Measurements from ENCODE around the gene CTBP2.

Gene CTBP2

DNA sequence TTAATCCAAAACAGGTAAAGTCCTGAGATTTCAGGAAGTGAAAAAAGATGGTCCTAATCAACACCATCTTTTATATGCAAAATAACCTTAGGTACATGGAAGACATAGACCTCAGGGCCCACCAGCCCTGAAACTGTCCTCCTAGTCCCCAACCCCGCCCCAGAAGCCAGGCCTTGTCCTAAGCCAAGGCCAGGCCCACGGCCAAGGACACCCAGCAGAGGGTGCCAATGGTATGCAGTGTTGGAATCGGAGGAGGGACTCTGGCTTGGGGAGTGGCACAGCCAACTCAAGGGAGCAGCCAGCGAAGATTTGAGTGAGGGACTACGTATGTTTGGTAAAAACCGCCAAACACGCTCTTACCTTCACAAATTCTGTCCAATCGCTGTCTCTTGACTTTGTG is 121.7 kb downstream of the CTBP2 start:
- TF ChIP-seq, protein P1, sequence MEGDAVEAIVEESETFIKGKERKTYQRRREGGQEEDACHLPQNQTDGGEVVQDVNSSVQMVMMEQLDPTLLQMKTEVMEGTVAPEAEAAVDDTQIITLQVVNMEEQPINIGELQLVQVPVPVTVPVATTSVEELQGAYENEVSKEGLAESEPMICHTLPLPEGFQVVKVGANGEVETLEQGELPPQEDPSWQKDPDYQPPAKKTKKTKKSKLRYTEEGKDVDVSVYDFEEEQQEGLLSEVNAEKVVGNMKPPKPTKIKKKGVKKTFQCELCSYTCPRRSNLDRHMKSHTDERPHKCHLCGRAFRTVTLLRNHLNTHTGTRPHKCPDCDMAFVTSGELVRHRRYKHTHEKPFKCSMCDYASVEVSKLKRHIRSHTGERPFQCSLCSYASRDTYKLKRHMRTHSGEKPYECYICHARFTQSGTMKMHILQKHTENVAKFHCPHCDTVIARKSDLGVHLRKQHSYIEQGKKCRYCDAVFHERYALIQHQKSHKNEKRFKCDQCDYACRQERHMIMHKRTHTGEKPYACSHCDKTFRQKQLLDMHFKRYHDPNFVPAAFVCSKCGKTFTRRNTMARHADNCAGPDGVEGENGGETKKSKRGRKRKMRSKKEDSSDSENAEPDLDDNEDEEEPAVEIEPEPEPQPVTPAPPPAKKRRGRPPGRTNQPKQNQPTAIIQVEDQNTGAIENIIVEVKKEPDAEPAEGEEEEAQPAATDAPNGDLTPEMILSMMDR (IDR thresholded peaks at IDR 0.05; ENCODE audit: insufficient read depth, low read depth, low read length, missing control alignments): peak; percentile 28
- H3K4me3 ChIP-seq (ENCODE audit: low read depth, low read length): no peak overlapping the region
- DNase-seq (ENCODE audit: low read depth): peak; percentile 18

DNA sequence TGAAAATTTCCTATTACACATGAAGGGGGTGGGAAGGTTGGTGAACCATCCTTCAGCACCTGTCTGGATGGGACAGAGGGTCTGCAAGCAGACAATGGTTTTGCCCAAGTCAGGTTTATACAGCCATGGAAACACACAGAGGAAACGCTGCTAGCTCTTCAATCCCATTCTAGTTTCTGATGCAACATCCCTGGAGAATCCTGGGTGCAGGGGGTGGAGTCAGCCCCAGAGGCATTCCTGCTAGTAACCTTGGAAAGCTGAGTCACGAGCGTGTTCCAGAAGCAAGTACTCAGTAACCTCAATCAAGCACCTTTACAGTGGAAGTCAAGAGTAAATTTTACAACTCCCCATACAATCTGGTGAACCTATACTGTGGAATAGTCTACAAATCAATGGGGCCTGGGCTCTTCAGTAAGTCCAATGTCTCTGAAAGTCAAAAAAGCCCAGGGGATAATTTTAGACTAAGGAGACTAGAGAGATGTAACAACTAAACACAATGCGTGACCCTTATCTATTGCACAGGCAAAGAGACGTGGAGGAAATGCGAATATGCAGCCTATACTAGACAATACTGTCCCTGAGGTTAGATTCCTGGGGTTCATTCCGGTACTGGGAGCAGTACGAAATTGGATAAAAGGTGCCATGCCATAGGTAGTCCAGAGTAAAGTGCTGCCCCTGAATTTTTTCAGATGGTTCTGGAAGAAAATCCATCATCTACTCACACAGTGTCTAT is 123.1 kb downstream of the CTBP2 start:
- TF ChIP-seq, protein P1 (IDR thresholded peaks at IDR 0.05; ENCODE audit: insufficient read depth, low read depth, low read length, missing control alignments): no peak
- no peak for DNase-seq (ENCODE audit: low read depth)
- H3K4me3 ChIP-seq (ENCODE audit: low read depth, low read length): no peak overlapping the region

DNA sequence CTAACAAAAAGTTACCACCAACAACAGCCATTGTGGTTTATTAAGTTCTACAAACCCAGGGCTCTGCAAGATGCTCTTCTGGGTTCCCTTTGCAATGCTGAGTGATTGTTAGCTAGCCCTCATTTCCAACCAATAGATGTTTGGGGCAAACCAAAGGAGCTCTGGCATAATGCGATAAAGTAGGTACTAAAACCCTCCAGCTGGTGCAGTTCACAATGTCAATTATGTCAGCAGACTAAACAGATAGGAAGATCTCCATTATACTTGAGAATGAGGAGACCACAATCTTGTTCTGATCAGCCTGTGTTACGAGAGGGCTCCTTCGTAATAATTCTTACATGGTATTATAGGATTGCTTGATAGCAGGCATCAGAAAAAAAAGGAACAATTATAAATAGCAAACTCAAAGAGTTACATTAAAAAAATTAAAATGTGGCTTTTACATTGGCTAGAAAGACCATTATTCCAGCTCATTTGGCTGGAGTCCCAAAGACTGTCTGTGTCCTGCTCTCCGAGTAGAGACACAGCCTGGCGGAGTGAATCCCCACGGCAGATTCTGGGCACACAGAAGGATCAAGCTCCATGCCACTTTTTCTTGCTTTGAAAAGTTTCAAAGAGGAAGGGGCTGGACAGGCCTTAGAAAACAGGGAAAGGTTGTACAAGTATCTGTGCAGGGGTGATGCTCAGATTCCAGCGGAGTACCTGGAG is 124.6 kb downstream of the CTBP2 start:
- TF ChIP-seq, protein P1 (IDR thresholded peaks at IDR 0.05; ENCODE audit: insufficient read depth, low read depth, low read length, missing control alignments): no peak
- no peak for DNase-seq (ENCODE audit: low read depth)
- H3K4me3 ChIP-seq (ENCODE audit: low read depth, low read length): no peak overlapping the region

DNA sequence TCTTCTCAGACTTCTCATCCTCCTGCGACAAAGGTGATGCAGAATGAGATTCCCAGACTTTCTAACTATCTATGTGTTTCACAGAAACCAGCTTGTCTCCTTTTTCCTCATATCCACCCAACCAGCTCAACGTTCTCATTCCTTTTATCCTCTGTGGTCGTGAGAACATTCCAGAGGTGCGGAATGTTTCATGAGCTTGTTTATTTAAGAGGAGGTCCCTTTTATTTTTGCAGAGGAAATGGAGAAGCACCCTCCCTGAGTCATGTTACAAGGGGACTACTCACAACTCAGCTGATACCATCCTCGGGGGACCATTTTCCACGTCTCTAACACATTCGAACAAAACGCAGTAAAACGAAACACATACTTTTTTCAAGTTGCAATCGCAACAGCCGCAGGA is 125.2 kb downstream of the CTBP2 start:
- TF ChIP-seq, protein P1 (IDR thresholded peaks at IDR 0.05; ENCODE audit: insufficient read depth, low read depth, low read length, missing control alignments): no peak
- H3K4me3 ChIP-seq (ENCODE audit: low read depth, low read length): no peak overlapping the region
- DNase-seq (ENCODE audit: low read depth): no peak

- H3K4me3 ChIP-seq (ENCODE audit: low read depth, low read length): no peak overlapping the region
- DNase-seq (ENCODE audit: low read depth): no peak
Measured at GRCh38 chr10:125034675-125035074, 125.7 kb downstream of the CTBP2 start.

GRCh38 chr10:125033146-125033924 is 127.0 kb downstream of the CTBP2 start:
- DNase-seq (ENCODE audit: low read depth): no peak
- H3K4me3 ChIP-seq (ENCODE audit: low read depth, low read length): no peak overlapping the region
- TF ChIP-seq, protein P1 (IDR thresholded peaks at IDR 0.05; ENCODE audit: insufficient read depth, low read depth, low read length, missing control alignments): no peak

More at GRCh38 chr10:125034675-125035074, 125.7 kb downstream of the CTBP2 start:
- TF ChIP-seq, protein P1 (IDR thresholded peaks at IDR 0.05; ENCODE audit: insufficient read depth, low read depth, low read length, missing control alignments): no peak

Measured in GM12865 (cell line).